ENCODE data around the gene LUZP2. TPM values are rescaled to one million over a fixed set of nuclear protein-coding genes. Genes with fewer than 3 reads are reported as not detected.

The LUZP2 gene
- total RNA-seq, 2 experiments from 2014 or later, result not detected

- intact Hi-C loops (cut with micrococcal nuclease; ENCODE audit: unreplicated experiment), result no loop called here
- Histone ChIP-seq H3K4me1 (ENCODE audit: insufficient read depth, low read length, poor library complexity, severe bottlenecking) (no peaks in the 10 kb centered on the region), H3K4me3 (ENCODE audit: low read depth, low read length, poor library complexity, severe bottlenecking) (no peak overlapping the region), H3K79me2 (ENCODE audit: insufficient read depth, low read depth, low read length) (no peaks in the 10 kb centered on the region), H4K20me1 (ENCODE audit: insufficient read depth, low read length) (no peaks in the 10 kb centered on the region), H3K4me2 (ENCODE audit: low read length) (no peak overlapping the region), H3K27ac (ENCODE audit: low read depth, low read length, poor library complexity, severe bottlenecking) (no peak overlapping the region), H3K9me2 (ENCODE audit: insufficient read depth, low read length) (no peaks in the 10 kb centered on the region), H3K36me3 (ENCODE audit: insufficient read depth, low read length) (no peaks in the 10 kb centered on the region), H3K9me3 (ENCODE audit: low read length) (no peaks in the 10 kb centered on the region), H2AFZ (ENCODE audit: low read length) (no peak overlapping the region)
- DNase-seq (ENCODE audit: low spot score), result no peak
- ChIA-PET POLR2A (no interaction called here), CTCF (ENCODE audit: unreplicated experiment) (no interaction called here)
- no peak for TF ChIP-seq CTCF (conservative IDR thresholded peaks at IDR 0.05; ENCODE audit: low read length)
- TF ChIP-seq EZH2phosphoT487 (IDR thresholded peaks at IDR 0.05; ENCODE audit: borderline replicate concordance, low read depth, low read length), result no peak
- BruUV-seq (replicated peaks), result no TSS peak
Measured at GRCh38 chr11:24622262-24622661, 125.4 kb downstream of the LUZP2 start.

- no TSS peak for BruUV-seq (replicated peaks)
Measured at GRCh38 chr11:24623121-24623520, 126.3 kb downstream of the LUZP2 start.

More at GRCh38 chr11:24623121-24623520, 126.3 kb downstream of the LUZP2 start:
- Histone ChIP-seq H3K27ac (ENCODE audit: low read depth, low read length, poor library complexity, severe bottlenecking) (no peak overlapping the region), H3K36me3 (ENCODE audit: insufficient read depth, low read length) (no peaks in the 10 kb centered on the region), H3K9me3 (ENCODE audit: low read length) (no peaks in the 10 kb centered on the region), H3K4me2 (ENCODE audit: low read length) (no peak overlapping the region), H3K4me1 (ENCODE audit: insufficient read depth, low read length, poor library complexity, severe bottlenecking) (no peaks in the 10 kb centered on the region), H4K20me1 (ENCODE audit: insufficient read depth, low read length) (no peaks in the 10 kb centered on the region), H3K79me2 (ENCODE audit: insufficient read depth, low read depth, low read length) (no peaks in the 10 kb centered on the region), H3K9me2 (ENCODE audit: insufficient read depth, low read length) (no peaks in the 10 kb centered on the region), H3K4me3 (ENCODE audit: low read depth, low read length, poor library complexity, severe bottlenecking) (no peak overlapping the region), H2AFZ (ENCODE audit: low read length) (no peak overlapping the region)
- intact Hi-C loops (cut with micrococcal nuclease; ENCODE audit: unreplicated experiment), result no loop called here
- no peak for TF ChIP-seq EZH2phosphoT487 (IDR thresholded peaks at IDR 0.05; ENCODE audit: borderline replicate concordance, low read depth, low read length)
- no peak for TF ChIP-seq CTCF (conservative IDR thresholded peaks at IDR 0.05; ENCODE audit: low read length)
- ChIA-PET CTCF (ENCODE audit: unreplicated experiment) (no interaction called here), POLR2A (interaction anchor here (1.1 kb wide), 1 partner anchor 10 kb away, joined by 3 read pairs; no protein-coding TSS in a partner anchor)
- no peak for DNase-seq (ENCODE audit: low spot score)
